Heart left ventricle (tissue), 13 donors: ENCODE data around the gene ANKS4B.

Source experiments
- POLR2A ChIP-seq, 2 donors: fragments of 450-650 bp; IDR thresholded peaks; one replicate each; pipeline ENCODE4 v1.6.1; 2017; ENCODE audit warnings: antibody characterized with exemption in 2 of 2, mild to moderate bottlenecking in 2 of 2, moderate library complexity in 2 of 2
- TF ChIP-seq, protein P1 (sequence below), 12 donors: fragments of 200-600 bp; sonication (generic) in 4 of 12; IDR thresholded peaks; one replicate each; pipeline versions ENCODE4 v1.5.0 to v1.8.0; 2018 to 2022; ENCODE audit warnings: antibody characterized with exemption in 12 of 12, mild to moderate bottlenecking in 5 of 12
- donor health status: ischemic (EF 13 %, LVEDD 7.1; RV severe dilation, severe dysfunction).
- donor health status: DM: no; HTN: yes; CAD: no.
- donor health status: DM: no; HTN: no; CAD: no.
- donor health status: ischemic (EF 25% LVEDD 6.9; RV normal size, moderate dysfunction).
- donor health status: ischemic (EF 25% LVEDD 5.7; RV mildly dilated, moderate dysfunction).
- donor health status: ischemic (EF 35%, LVEDD 5.7; RV mildly dilated, moderate dysfunction).
- donor health status: nonischemic (EF 11% LVEDD 7.7; RV severe dilation, severe dysfunction).
- donor health status: DM: yes; HTN: yes; CAD: no.
- donor health status: PGD.
- donor health status: ischemic (EF 29% LVEDD 5.4; RV normal size, mild dysfunction).
- donor health status: nonischemic (EF 23%, LVEDD 6.1; RV moderate dilation, normal function).

DNA sequence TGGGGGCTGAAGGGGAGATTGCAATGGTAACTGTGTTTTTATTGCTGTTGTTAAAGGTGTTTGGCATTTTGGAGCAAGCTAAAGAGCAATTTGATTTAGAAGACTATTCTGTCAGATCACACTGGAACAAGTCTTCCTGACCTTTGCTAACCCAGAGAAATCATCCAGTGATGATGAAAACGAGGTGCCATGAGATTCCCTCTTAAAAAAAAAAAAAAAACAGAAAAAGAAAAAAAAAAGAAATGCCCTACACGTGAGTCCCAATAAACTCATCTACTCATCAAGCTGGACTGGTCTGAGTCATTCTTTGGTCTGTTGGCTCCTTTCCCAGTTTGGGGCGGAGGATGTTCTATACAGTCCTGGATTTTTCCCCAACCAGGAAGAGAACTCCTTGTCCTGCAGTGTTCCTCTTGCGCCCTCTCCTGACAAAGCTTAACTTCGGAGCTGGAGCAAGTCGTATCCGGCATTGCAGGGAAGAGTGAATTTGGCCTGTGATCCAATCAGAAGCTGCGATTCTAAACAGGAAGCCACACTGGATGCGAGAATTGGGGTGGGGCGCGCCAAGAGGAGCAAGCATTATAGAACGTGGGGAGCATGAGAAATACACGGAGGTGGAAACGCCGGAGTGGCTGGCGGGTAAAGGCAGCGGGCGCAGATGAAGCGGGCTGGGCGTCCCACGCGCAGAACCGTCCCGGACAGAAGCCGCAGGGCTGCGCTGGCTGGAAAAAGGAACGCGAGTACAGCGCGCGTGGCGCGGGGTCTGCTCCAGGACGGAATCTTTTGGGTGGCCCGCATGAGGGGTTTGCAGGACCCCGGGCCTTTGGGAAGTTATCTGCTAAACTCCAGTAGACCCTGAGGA is 67.0 kb downstream of the ANKS4B start:
- TF ChIP-seq, protein P1, sequence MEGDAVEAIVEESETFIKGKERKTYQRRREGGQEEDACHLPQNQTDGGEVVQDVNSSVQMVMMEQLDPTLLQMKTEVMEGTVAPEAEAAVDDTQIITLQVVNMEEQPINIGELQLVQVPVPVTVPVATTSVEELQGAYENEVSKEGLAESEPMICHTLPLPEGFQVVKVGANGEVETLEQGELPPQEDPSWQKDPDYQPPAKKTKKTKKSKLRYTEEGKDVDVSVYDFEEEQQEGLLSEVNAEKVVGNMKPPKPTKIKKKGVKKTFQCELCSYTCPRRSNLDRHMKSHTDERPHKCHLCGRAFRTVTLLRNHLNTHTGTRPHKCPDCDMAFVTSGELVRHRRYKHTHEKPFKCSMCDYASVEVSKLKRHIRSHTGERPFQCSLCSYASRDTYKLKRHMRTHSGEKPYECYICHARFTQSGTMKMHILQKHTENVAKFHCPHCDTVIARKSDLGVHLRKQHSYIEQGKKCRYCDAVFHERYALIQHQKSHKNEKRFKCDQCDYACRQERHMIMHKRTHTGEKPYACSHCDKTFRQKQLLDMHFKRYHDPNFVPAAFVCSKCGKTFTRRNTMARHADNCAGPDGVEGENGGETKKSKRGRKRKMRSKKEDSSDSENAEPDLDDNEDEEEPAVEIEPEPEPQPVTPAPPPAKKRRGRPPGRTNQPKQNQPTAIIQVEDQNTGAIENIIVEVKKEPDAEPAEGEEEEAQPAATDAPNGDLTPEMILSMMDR (IDR thresholded peaks at IDR 0.05), result peak; percentile 63 to 95 (median 82)
- TF ChIP-seq POLR2A (IDR thresholded peaks at IDR 0.05), result peak in 1 of 2 donors; percentile 39
